HepG2 (cell line): ENCODE measurements around the gene NPHP4. TPM values are rescaled to one million over a fixed set of nuclear protein-coding genes. Genes with fewer than 3 reads are reported as not detected.

Experiments used
- CBX5 ChIP-seq: sonication (generic); formaldehyde crosslinking; IDR thresholded peaks from 2 replicates; pipeline ENCODE4 v1.4.0; 2020; ENCODE audit warnings: missing genetic modification reagents, borderline replicate concordance
- HMGA1 ChIP-seq: sonication (generic); formaldehyde crosslinking; conservative IDR thresholded peaks from 2 replicates; pipeline ENCODE4 v1.4.0; 2020; ENCODE audit warnings: missing genetic modification reagents
- KLF11 ChIP-seq: IDR thresholded peaks from 2 replicates; pipeline ENCODE4 v1.6.1; 2016; ENCODE audit warnings: missing compliant biosample characterization
- RXRB ChIP-seq: IDR thresholded peaks from 2 replicates; pipeline ENCODE4 v1.6.1; 2016; ENCODE audit warnings: borderline replicate concordance, missing genetic modification reagents, missing compliant biosample characterization
- ZNF607 ChIP-seq: sonication (generic); formaldehyde crosslinking; IDR thresholded peaks from 2 replicates; pipeline ENCODE4 v1.5.1; 2020; ENCODE audit warnings: missing genetic modification reagents, mild to moderate bottlenecking, borderline replicate concordance
- polyA plus RNA-seq, 8 experiments: library from polyadenylated mRNA; depleted of rRNA in 3 of 8; stranded (reverse) in 7 of 8; unstranded in 1 of 8; fragments of >200 nt; fragmentation: Illumina TruSeq in 4 of 8; extraction: Trizol in 4 of 8; gene quantifications; 2 replicates each; pipeline versions ENCODE4 v1.2.1 to v1.2.3, GENCODE V29; 2011 to 2016; ENCODE audit warnings: low read depth in 4 of 8, missing spikeins in 1 of 8, mixed read lengths in 1 of 8; ENCODE audit not compliant: insufficient read depth in 1 of 8
- total RNA-seq, 5 experiments: library from RNA; depleted of rRNA; stranded (reverse); fragments of >200 nt; fragmentation: Illumina TruSeq; extraction: Trizol; gene quantifications; 2 replicates each; pipeline ENCODE4 v1.2.3, GENCODE V29; 2016; ENCODE audit warnings: low read depth in 1 of 5
- TF ChIP-seq, protein P1 (sequence below): sonication (generic); formaldehyde crosslinking; conservative IDR thresholded peaks from 2 replicates; pipeline ENCODE4 v1.4.0; 2020; ENCODE audit warnings: missing genetic modification reagents
- TF ChIP-seq, protein P2 (sequence below): fragments of 450-650 bp; IDR thresholded peaks from 2 replicates; pipeline ENCODE4 v1.6.1; 2016
- TF ChIP-seq, protein P3 (sequence below): sonication (generic); formaldehyde crosslinking; IDR thresholded peaks from 2 replicates; pipeline ENCODE4 v1.4.0; 2020; ENCODE audit warnings: mild to moderate bottlenecking, missing genetic modification reagents
- TF ChIP-seq, protein P4 (sequence below): IDR thresholded peaks from 2 replicates; pipeline ENCODE4 v1.6.1; 2012; ENCODE audit warnings: low read depth, low read length, improper control_type of control experiment
- TF ChIP-seq, protein P5 (sequence below): sonication (generic); formaldehyde crosslinking; IDR thresholded peaks from 2 replicates; pipeline ENCODE4 v1.5.1; 2020; ENCODE audit warnings: mild to moderate bottlenecking, missing genetic modification reagents, borderline replicate concordance
- TF ChIP-seq, protein P6 (sequence below): sonication (generic); formaldehyde crosslinking; IDR thresholded peaks from 2 replicates; pipeline ENCODE4 v1.8.0; 2022; ENCODE audit warnings: missing genetic modification reagents, mild to moderate bottlenecking, moderate library complexity, borderline replicate concordance

The NPHP4 gene
- total and polyA plus RNA-seq, 2 of the 13 experiments (the other 11 are each of a cell fraction or from before 2014, with no cell fraction given), result 4.4 to 6.8 TPM

DNA sequence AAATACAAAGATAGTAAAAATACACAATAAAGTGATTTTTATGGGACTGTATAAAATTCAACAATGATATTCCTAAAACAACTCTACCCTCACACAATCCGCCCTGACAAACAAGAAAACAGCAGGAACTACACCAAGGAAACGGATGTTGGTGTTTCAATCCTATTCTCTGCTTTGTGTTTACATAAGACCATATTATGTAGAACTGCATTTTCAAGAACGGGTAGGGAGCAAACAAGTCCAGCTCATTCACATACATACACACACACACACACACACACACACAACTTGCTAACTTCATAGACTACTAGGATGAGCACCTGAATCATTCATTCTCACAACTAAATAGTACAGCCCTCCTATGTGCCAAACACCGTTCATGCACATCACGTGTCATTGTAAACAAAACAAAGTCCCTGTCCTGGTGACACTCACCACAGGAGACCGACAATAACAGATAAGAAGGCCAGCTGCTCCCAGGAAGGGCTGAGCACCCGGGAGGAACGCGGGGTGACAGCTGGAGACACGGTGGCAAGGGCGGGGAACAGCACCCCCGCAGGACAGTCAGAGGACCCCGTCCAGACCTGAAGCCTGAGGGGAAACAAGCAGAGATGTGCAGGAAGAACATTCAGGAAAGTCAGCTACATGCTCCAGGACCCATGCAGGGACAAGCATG is 43.0 kb downstream of the NPHP4 start (continued):
- TF ChIP-seq, protein P1, sequence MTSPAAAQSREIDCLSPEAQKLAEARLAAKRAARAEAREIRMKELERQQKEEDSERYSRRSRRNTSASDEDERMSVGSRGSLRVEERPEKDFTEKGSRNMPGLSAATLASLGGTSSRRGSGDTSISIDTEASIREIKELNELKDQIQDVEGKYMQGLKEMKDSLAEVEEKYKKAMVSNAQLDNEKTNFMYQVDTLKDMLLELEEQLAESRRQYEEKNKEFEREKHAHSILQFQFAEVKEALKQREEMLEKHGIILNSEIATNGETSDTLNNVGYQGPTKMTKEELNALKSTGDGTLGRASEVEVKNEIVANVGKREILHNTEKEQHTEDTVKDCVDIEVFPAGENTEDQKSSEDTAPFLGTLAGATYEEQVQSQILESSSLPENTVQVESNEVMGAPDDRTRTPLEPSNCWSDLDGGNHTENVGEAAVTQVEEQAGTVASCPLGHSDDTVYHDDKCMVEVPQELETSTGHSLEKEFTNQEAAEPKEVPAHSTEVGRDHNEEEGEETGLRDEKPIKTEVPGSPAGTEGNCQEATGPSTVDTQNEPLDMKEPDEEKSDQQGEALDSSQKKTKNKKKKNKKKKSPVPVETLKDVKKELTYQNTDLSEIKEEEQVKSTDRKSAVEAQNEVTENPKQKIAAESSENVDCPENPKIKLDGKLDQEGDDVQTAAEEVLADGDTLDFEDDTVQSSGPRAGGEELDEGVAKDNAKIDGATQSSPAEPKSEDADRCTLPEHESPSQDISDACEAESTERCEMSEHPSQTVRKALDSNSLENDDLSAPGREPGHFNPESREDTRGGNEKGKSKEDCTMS (CRISPR knock-in tag), result no peak
- TF ChIP-seq ZNF607 (CRISPR knock-in tag), result 0 out of 2 replicates have a peak, but pooled peaks have one; percentile 67
- TF ChIP-seq, protein P2, sequence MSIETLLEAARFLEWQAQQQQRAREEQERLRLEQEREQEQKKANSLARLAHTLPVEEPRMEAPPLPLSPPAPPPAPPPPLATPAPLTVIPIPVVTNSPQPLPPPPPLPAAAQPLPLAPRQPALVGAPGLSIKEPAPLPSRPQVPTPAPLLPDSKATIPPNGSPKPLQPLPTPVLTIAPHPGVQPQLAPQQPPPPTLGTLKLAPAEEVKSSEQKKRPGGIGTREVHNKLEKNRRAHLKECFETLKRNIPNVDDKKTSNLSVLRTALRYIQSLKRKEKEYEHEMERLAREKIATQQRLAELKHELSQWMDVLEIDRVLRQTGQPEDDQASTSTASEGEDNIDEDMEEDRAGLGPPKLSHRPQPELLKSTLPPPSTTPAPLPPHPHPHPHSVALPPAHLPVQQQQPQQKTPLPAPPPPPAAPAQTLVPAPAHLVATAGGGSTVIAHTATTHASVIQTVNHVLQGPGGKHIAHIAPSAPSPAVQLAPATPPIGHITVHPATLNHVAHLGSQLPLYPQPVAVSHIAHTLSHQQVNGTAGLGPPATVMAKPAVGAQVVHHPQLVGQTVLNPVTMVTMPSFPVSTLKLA, result peak; percentile 90
- TF ChIP-seq CBX5 (CRISPR knock-in tag), result peak; percentile 83; the same call in 1 of the 2 replicates
- no peak for TF ChIP-seq HMGA1 (CRISPR knock-in tag)
- TF ChIP-seq, protein P3, sequence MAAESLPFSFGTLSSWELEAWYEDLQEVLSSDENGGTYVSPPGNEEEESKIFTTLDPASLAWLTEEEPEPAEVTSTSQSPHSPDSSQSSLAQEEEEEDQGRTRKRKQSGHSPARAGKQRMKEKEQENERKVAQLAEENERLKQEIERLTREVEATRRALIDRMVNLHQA (CRISPR knock-in tag), result no peak
- TF ChIP-seq, protein P4, sequence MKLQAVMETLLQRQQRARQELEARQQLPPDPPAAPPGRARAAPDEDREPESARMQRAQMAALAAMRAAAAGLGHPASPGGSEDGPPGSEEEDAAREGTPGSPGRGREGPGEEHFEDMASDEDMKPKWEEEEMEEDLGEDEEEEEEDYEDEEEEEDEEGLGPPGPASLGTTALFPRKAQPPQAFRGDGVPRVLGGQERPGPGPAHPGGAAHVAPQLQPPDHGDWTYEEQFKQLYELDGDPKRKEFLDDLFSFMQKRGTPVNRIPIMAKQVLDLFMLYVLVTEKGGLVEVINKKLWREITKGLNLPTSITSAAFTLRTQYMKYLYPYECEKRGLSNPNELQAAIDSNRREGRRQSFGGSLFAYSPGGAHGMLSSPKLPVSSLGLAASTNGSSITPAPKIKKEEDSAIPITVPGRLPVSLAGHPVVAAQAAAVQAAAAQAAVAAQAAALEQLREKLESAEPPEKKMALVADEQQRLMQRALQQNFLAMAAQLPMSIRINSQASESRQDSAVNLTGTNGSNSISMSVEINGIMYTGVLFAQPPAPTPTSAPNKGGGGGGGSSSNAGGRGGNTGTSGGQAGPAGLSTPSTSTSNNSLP, result peak; percentile 48; the same call in 1 of the 2 replicates
- peak; percentile 70; the same call in 1 of the 2 replicates for TF ChIP-seq RXRB (CRISPR knock-in tag)
- TF ChIP-seq, protein P5, sequence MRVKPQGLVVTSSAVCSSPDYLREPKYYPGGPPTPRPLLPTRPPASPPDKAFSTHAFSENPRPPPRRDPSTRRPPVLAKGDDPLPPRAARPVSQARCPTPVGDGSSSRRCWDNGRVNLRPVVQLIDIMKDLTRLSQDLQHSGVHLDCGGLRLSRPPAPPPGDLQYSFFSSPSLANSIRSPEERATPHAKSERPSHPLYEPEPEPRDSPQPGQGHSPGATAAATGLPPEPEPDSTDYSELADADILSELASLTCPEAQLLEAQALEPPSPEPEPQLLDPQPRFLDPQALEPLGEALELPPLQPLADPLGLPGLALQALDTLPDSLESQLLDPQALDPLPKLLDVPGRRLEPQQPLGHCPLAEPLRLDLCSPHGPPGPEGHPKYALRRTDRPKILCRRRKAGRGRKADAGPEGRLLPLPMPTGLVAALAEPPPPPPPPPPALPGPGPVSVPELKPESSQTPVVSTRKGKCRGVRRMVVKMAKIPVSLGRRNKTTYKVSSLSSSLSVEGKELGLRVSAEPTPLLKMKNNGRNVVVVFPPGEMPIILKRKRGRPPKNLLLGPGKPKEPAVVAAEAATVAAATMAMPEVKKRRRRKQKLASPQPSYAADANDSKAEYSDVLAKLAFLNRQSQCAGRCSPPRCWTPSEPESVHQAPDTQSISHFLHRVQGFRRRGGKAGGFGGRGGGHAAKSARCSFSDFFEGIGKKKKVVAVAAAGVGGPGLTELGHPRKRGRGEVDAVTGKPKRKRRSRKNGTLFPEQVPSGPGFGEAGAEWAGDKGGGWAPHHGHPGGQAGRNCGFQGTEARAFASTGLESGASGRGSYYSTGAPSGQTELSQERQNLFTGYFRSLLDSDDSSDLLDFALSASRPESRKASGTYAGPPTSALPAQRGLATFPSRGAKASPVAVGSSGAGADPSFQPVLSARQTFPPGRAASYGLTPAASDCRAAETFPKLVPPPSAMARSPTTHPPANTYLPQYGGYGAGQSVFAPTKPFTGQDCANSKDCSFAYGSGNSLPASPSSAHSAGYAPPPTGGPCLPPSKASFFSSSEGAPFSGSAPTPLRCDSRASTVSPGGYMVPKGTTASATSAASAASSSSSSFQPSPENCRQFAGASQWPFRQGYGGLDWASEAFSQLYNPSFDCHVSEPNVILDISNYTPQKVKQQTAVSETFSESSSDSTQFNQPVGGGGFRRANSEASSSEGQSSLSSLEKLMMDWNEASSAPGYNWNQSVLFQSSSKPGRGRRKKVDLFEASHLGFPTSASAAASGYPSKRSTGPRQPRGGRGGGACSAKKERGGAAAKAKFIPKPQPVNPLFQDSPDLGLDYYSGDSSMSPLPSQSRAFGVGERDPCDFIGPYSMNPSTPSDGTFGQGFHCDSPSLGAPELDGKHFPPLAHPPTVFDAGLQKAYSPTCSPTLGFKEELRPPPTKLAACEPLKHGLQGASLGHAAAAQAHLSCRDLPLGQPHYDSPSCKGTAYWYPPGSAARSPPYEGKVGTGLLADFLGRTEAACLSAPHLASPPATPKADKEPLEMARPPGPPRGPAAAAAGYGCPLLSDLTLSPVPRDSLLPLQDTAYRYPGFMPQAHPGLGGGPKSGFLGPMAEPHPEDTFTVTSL (CRISPR knock-in tag), result peak; percentile 83; the same call in 1 of the 2 replicates
- TF ChIP-seq, protein P6, sequence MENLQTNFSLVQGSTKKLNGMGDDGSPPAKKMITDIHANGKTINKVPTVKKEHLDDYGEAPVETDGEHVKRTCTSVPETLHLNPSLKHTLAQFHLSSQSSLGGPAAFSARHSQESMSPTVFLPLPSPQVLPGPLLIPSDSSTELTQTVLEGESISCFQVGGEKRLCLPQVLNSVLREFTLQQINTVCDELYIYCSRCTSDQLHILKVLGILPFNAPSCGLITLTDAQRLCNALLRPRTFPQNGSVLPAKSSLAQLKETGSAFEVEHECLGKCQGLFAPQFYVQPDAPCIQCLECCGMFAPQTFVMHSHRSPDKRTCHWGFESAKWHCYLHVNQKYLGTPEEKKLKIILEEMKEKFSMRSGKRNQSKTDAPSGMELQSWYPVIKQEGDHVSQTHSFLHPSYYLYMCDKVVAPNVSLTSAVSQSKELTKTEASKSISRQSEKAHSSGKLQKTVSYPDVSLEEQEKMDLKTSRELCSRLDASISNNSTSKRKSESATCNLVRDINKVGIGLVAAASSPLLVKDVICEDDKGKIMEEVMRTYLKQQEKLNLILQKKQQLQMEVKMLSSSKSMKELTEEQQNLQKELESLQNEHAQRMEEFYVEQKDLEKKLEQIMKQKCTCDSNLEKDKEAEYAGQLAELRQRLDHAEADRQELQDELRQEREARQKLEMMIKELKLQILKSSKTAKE, result peak; percentile 32; the same call in 1 of the 2 replicates
- peak; percentile 37; the same call in 1 of the 2 replicates for TF ChIP-seq KLF11 (CRISPR knock-in tag)
